Measurements from ENCODE around the gene DNAAF5. TPM values are rescaled to one million over a fixed set of nuclear protein-coding genes. Genes with fewer than 3 reads are reported as not detected.
"Not testable (repeated sequence)": the region's sequence is repeated elsewhere in the genome, so short reads cannot be mapped to it uniquely, and the experiment has no call there.

Gene DNAAF5
- polyA plus RNA-seq, 1 experiment: 12.6 TPM

DNA sequence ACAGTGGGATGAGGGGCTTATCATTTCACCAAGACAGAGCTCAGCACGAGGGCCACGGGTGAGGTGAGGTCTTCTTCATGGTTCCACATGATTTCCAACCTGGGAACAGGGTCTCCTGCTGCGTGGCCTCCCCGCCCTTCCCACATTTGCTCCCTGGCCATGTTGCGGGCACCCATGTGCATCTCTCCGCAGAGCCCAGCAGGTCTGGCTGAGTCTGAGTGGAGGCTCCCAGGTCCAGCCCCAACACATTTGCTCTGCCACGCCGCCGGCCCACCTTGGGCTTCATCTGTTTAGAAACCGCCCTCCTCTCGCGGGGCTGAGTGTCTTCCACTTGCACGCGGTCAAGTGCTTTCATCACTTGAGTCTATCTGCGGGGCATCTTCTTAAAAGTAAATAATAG is 15.4 kb downstream of the DNAAF5 start:
- no peaks in the 10 kb centered on the region for H3K27me3 ChIP-seq (ENCODE audit: control insufficient read depth, insufficient read depth, low read length)
- no peak overlapping the region for H3K27ac ChIP-seq (ENCODE audit: low read depth, low read length)
- H3K4me3 ChIP-seq (ENCODE audit: low read depth, low read length): no peak overlapping the region
- H3K9me3 ChIP-seq (ENCODE audit: control insufficient read depth, insufficient read depth, low read length): peaks cover 5% of the 10 kb centered on the region; the same call in 1 of the 2 replicates
- TF ChIP-seq, protein P1, sequence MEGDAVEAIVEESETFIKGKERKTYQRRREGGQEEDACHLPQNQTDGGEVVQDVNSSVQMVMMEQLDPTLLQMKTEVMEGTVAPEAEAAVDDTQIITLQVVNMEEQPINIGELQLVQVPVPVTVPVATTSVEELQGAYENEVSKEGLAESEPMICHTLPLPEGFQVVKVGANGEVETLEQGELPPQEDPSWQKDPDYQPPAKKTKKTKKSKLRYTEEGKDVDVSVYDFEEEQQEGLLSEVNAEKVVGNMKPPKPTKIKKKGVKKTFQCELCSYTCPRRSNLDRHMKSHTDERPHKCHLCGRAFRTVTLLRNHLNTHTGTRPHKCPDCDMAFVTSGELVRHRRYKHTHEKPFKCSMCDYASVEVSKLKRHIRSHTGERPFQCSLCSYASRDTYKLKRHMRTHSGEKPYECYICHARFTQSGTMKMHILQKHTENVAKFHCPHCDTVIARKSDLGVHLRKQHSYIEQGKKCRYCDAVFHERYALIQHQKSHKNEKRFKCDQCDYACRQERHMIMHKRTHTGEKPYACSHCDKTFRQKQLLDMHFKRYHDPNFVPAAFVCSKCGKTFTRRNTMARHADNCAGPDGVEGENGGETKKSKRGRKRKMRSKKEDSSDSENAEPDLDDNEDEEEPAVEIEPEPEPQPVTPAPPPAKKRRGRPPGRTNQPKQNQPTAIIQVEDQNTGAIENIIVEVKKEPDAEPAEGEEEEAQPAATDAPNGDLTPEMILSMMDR (IDR thresholded peaks at IDR 0.05; ENCODE audit: low read depth, low read length): no peak
- ChIA-PET POLR2A (no interaction called here), CTCF (interaction anchor here (0.9 kb wide), 1 partner anchor 9 kb away, joined by 3 read pairs; no protein-coding TSS in a partner anchor)
- DNase-seq (ENCODE audit: low read depth, low spot score): no peak

DNA sequence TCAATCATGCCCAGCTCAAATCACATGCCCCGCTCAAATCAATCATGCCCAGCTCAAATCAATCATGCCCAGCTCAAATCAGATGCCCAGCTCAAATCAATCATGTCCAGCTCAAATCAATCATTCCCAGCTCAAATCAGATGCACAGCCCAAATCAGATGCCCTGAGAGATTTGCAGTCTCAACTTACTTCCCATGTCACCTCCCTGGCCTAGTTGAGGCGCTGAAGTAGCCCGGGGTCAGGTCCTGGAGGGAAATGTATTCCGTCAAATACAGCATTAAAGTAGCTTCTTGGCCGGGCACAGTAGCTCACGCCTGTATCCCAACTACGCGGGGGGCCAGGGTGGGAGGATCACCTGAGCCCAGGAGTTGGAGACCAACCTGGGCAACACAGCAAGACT is 16.3 kb downstream of the DNAAF5 start:
- Histone ChIP-seq H3K27ac (ENCODE audit: low read depth, low read length) (no peak overlapping the region), H3K4me3 (ENCODE audit: low read depth, low read length) (no peak overlapping the region), H3K9me3 (ENCODE audit: control insufficient read depth, insufficient read depth, low read length) (peaks cover 5% of the 10 kb centered on the region; the same call in 1 of the 2 replicates), H3K27me3 (ENCODE audit: control insufficient read depth, insufficient read depth, low read length) (no peaks in the 10 kb centered on the region)
- CTCF ChIA-PET: interaction anchor here (1.0 kb wide), 1 partner anchor 10 kb away, joined by 3 read pairs; no protein-coding TSS in a partner anchor
- TF ChIP-seq, protein P1 (IDR thresholded peaks at IDR 0.05; ENCODE audit: low read depth, low read length): no peak
- POLR2A ChIA-PET: no interaction called here
- no peak for DNase-seq (ENCODE audit: low read depth, low spot score)

DNA sequence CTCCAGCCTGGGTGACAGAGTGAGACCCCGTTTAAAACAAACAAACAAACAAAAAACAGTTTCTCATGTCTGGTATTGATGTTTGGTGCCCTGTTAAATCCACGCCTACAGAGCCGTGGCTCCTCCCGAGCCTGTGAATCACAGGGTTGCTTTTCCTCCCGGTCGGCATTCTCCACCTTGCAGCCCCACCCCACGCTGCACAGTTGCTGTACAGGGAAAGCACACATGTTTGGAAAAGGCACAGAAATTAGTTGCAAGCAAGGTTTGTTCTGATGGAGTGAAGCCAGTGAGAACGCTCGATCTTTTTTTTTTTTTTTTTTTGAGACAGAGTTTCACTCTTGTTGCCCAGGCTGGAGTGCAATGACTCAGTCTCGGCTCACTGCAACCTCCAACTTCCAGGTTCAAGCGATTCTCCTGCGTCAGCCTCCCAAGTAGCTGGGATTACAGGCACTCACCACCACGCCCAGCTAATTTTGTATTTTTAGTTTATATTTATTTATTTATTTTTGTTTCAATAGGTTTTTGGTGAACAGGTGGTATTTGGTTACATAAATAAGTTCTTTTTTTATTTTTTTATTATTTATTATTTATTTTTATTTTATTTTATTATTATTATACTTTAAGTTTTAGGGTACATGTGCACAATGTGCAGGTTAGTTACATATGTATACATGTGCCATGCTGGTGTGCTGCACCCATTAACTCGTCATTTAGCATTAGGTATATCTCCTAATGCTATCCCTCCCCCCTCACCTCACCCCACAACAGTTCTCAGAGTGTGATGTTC is 17.0 kb downstream of the DNAAF5 start:
- ChIA-PET POLR2A (interaction anchor here (0.6 kb wide), 1 partner anchor 613 kb away, joined by 5 read pairs; no protein-coding TSS in a partner anchor), CTCF (interaction anchor here (1.0 kb wide), 1 partner anchor 11 kb away, joined by 3 read pairs; no protein-coding TSS in a partner anchor)
- H3K9me3 ChIP-seq (ENCODE audit: control insufficient read depth, insufficient read depth, low read length); H3K27me3 ChIP-seq (ENCODE audit: control insufficient read depth, insufficient read depth, low read length); H3K4me3 ChIP-seq (ENCODE audit: low read depth, low read length); H3K27ac ChIP-seq (ENCODE audit: low read depth, low read length); DNase-seq (ENCODE audit: low read depth, low spot score): not testable (repeated sequence)

DNA sequence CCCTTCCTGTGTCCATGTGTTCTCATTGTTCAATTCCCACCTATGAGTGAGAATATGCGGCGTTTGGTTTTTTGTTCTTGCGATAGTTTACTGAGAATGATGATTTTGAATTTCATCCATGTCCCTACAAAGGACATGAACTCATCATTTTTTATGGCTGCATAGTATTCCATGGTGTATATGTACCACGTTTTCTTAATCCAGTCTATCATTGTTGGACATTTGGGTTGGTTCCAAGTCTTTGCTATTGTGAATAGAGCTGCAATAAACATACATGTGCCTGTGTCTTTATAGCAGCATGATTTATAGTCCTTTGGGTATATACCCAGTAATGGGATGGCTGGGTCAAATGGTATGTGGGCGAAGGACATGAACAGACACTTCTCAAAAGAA is 17.6 kb downstream of the DNAAF5 start:
- H3K27me3 ChIP-seq (ENCODE audit: control insufficient read depth, insufficient read depth, low read length); DNase-seq (ENCODE audit: low read depth, low spot score); H3K9me3 ChIP-seq (ENCODE audit: control insufficient read depth, insufficient read depth, low read length); CTCF ChIA-PET; H3K4me3 ChIP-seq (ENCODE audit: low read depth, low read length); H3K27ac ChIP-seq (ENCODE audit: low read depth, low read length): not testable (repeated sequence)
- POLR2A ChIA-PET: interaction anchor here (0.6 kb wide), 1 partner anchor 614 kb away, joined by 5 read pairs; no protein-coding TSS in a partner anchor

DNA sequence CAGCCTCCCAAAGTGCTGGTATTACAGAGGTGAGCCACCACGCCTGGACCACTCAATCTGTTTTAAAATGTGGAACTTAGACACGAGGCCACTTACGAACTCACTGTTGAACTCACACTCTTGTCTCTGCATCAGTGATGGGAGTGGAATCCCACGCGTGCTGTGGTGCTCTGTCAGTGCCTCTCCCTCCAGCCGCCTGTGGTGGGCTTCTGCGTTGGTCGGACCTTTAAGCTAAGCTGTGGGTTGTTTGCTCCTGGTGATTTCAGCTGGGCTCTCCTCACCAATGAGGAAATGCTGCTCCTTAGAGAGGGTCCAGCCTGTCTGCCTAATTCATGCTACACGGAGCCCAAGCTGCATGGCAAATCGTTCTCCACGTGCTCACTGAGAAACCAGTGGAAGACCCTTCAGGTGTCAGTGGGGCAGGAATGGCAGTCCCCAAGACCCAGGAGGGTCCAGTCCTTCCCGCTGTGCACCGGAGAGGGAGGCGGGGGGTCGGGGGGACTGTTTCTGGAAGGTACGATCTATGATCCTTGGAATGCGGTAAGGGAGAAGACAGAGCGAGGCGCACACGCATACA is 18.4 kb downstream of the DNAAF5 start:
- CTCF ChIA-PET: no interaction called here
- peaks cover 5% of the 10 kb centered on the region; the same call in 1 of the 2 replicates for H3K9me3 ChIP-seq (ENCODE audit: control insufficient read depth, insufficient read depth, low read length)
- no peak for DNase-seq (ENCODE audit: low read depth, low spot score)
- H3K27me3 ChIP-seq (ENCODE audit: control insufficient read depth, insufficient read depth, low read length): no peaks in the 10 kb centered on the region
- H3K27ac ChIP-seq (ENCODE audit: low read depth, low read length): no peak overlapping the region
- TF ChIP-seq, protein P1 (IDR thresholded peaks at IDR 0.05; ENCODE audit: low read depth, low read length): no peak
- POLR2A ChIA-PET: no interaction called here
- H3K4me3 ChIP-seq (ENCODE audit: low read depth, low read length): no peak overlapping the region

Measured in AG04450 (cell line).